NB4 (cell line): ENCODE measurements around the gene PNMA8B.

Experiments used
- TF ChIP-seq, protein P1 (sequence below): IDR thresholded peaks from 2 replicates; pipeline ENCODE4 v1.6.1; 2011; ENCODE audit warnings: low read depth, low read length
- TF ChIP-seq, protein P2 (sequence below): IDR thresholded peaks from one replicate; pipeline ENCODE4 v1.5.1; 2012; ENCODE audit warnings: low read depth, low read length

DNA sequence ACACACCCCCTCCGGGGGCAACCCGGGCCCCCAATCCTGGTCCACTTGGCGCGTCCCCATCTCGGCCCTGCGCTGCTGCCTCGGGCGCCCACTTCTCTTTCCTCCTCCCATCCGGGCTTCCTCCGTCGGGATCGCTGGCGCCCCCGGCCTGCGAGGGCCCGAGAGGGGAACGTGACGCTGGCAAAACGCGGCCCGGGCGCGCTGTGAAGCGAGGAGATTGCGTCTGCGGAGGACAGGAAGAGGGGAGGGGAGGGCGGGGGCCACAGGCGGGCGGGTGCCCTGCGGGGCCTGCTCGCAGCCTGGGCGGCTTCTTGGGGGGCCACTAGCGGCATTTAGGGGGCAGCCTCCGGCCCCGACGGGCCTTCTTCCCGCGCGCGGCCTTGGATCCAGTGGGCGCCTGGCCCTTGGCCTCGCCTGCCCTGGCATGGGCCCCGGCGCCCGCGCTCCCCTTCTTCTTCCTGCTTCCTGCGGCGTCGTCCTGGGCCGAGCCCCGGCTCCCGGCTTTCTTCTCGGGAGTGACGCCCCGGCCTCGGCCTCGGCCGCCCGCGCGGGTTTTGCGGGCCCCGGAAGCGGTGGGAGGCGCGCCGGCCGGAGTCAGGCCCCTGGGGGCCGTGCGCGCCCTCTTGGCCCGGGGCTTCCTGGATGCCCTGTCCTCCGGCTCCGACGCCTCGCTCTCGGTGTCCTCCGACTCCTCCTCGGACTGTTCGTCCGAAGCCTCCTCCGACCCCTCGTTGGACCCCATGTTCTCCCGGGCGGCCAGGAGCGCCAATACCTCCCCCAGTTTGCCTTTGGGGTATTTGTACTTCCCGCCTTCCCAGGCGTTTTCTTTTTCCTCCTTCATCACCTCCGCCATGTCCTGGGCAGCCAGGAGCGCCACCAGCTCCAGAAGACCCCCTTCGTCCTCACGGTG, 2.2 kb downstream of the PNMA8B start:
- TF ChIP-seq, protein P1, sequence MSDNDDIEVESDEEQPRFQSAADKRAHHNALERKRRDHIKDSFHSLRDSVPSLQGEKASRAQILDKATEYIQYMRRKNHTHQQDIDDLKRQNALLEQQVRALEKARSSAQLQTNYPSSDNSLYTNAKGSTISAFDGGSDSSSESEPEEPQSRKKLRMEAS, result no peak
- TF ChIP-seq, protein P2, sequence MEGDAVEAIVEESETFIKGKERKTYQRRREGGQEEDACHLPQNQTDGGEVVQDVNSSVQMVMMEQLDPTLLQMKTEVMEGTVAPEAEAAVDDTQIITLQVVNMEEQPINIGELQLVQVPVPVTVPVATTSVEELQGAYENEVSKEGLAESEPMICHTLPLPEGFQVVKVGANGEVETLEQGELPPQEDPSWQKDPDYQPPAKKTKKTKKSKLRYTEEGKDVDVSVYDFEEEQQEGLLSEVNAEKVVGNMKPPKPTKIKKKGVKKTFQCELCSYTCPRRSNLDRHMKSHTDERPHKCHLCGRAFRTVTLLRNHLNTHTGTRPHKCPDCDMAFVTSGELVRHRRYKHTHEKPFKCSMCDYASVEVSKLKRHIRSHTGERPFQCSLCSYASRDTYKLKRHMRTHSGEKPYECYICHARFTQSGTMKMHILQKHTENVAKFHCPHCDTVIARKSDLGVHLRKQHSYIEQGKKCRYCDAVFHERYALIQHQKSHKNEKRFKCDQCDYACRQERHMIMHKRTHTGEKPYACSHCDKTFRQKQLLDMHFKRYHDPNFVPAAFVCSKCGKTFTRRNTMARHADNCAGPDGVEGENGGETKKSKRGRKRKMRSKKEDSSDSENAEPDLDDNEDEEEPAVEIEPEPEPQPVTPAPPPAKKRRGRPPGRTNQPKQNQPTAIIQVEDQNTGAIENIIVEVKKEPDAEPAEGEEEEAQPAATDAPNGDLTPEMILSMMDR, result no peak
